HepG2 (cell line): ENCODE data around the gene LIPC. TPM values are rescaled to one million over a fixed set of nuclear protein-coding genes. Genes with fewer than 3 reads are reported as not detected.

Source experiments
- ARNT2 ChIP-seq: sonication (generic); formaldehyde crosslinking; IDR thresholded peaks from 2 replicates; pipeline ENCODE4 v1.8.0; 2022; ENCODE audit warnings: mild to moderate bottlenecking, low read depth, missing genetic modification reagents, moderate library complexity
- BORCS8-MEF2B ChIP-seq: sonication (generic); formaldehyde crosslinking; IDR thresholded peaks from 2 replicates; pipeline ENCODE4 v1.8.0; 2022; ENCODE audit warnings: mild to moderate bottlenecking, missing genetic modification reagents
- DBP ChIP-seq: sonication (generic); formaldehyde crosslinking; IDR thresholded peaks from 2 replicates; pipeline ENCODE4 v1.4.0; 2020; ENCODE audit warnings: missing genetic modification reagents; ENCODE audit errors: not compliant biosample characterization
- ETV6 ChIP-seq: sonication (generic); formaldehyde crosslinking; conservative IDR thresholded peaks from 2 replicates; pipeline ENCODE4 v1.4.0; 2020; ENCODE audit warnings: missing genetic modification reagents
- FOXP4 ChIP-seq: sonication (generic); formaldehyde crosslinking; IDR thresholded peaks from 2 replicates; pipeline ENCODE4 v1.4.0; 2020; ENCODE audit warnings: missing genetic modification reagents
- MTF2 ChIP-seq: sonication (generic); formaldehyde crosslinking; IDR thresholded peaks from 2 replicates; pipeline ENCODE4 v1.5.0; 2020; ENCODE audit warnings: missing genetic modification reagents, borderline replicate concordance
- NAIF1 ChIP-seq: sonication (generic); formaldehyde crosslinking; IDR thresholded peaks from 2 replicates; pipeline ENCODE4 v1.5.0; 2020; ENCODE audit warnings: mild to moderate bottlenecking, missing genetic modification reagents, borderline replicate concordance
- NONO ChIP-seq, 2 experiments: fragments of 450-650 bp in 1 of 2; sonication (generic) in 1 of 2; formaldehyde crosslinking in 1 of 2; IDR thresholded peaks in 1 of 2; conservative IDR thresholded peaks in 1 of 2; 2 replicates each; pipeline versions ENCODE4 v1.6.1 to v1.8.0; 2017 to 2022; ENCODE audit warnings: mild to moderate bottlenecking in 1 of 2, missing genetic modification reagents in 1 of 2, moderate library complexity in 1 of 2
- SMAD3 ChIP-seq: sonication (generic); formaldehyde crosslinking; IDR thresholded peaks from 2 replicates; pipeline ENCODE4 v1.4.0; 2020; ENCODE audit warnings: missing genetic modification reagents
- SP2 ChIP-seq: sonication (generic); formaldehyde crosslinking; IDR thresholded peaks from 2 replicates; pipeline ENCODE4 v1.5.1; 2020; ENCODE audit warnings: mild to moderate bottlenecking, missing genetic modification reagents
- SRSF4 ChIP-seq: fragments of 200-400 bp; formaldehyde crosslinking; IDR thresholded peaks from one replicate; pipeline ENCODE4 v1.6.1; 2018; ENCODE audit warnings: mild to moderate bottlenecking, low read depth, low read length, moderate library complexity; ENCODE audit not compliant: poor library complexity, severe bottlenecking
- SYNCRIP ChIP-seq: fragments of 200-400 bp; formaldehyde crosslinking; IDR thresholded peaks from 2 replicates; pipeline ENCODE4 v1.6.1; 2018; ENCODE audit warnings: mild to moderate bottlenecking, low read depth, low read length; ENCODE audit not compliant: insufficient read depth
- TERF1 ChIP-seq: sonication (generic); formaldehyde crosslinking; IDR thresholded peaks from 2 replicates; pipeline ENCODE4 v1.8.0; 2022; ENCODE audit warnings: mild to moderate bottlenecking, missing genetic modification reagents, moderate library complexity
- YY1 ChIP-seq: IDR thresholded peaks from 2 replicates; pipeline ENCODE4 v1.6.1; 2011; ENCODE audit warnings: low read length, low read depth, moderate library complexity, mild to moderate bottlenecking; ENCODE audit not compliant: insufficient read depth, insufficient replicate concordance
- ZFAT ChIP-seq: sonication (generic); formaldehyde crosslinking; conservative IDR thresholded peaks from 2 replicates; pipeline ENCODE4 v1.8.1; 2023; ENCODE audit warnings: missing genetic modification reagents, inconsistent platforms
- ZNF296 ChIP-seq: sonication (generic); formaldehyde crosslinking; conservative IDR thresholded peaks from 2 replicates; pipeline ENCODE4 v1.5.0; 2020; ENCODE audit warnings: mild to moderate bottlenecking, missing genetic modification reagents
- ZNF34 ChIP-seq: sonication (generic); formaldehyde crosslinking; IDR thresholded peaks from 2 replicates; pipeline ENCODE4 v1.4.0; 2020; ENCODE audit warnings: mild to moderate bottlenecking, missing genetic modification reagents, borderline replicate concordance
- ZNF432 ChIP-seq: sonication (generic); formaldehyde crosslinking; IDR thresholded peaks from 2 replicates; pipeline ENCODE4 v1.5.0; 2020; ENCODE audit warnings: missing genetic modification reagents, mild to moderate bottlenecking, borderline replicate concordance
- ZNF678 ChIP-seq: sonication (generic); formaldehyde crosslinking; IDR thresholded peaks from 2 replicates; pipeline ENCODE4 v1.4.0; 2020; ENCODE audit warnings: mild to moderate bottlenecking, missing genetic modification reagents
- ZNF841 ChIP-seq: sonication (generic); formaldehyde crosslinking; IDR thresholded peaks from 2 replicates; pipeline ENCODE4 v1.8.1; 2023; ENCODE audit warnings: missing genetic modification reagents, borderline replicate concordance
- polyA plus RNA-seq, 8 experiments: library from polyadenylated mRNA; depleted of rRNA in 3 of 8; stranded (reverse) in 7 of 8; unstranded in 1 of 8; fragments of >200 nt; fragmentation: Illumina TruSeq in 4 of 8; extraction: Trizol in 4 of 8; gene quantifications; 2 replicates each; pipeline versions ENCODE4 v1.2.1 to v1.2.3, GENCODE V29; 2011 to 2016; ENCODE audit warnings: low read depth in 4 of 8, missing spikeins in 1 of 8, mixed read lengths in 1 of 8; ENCODE audit not compliant: insufficient read depth in 1 of 8
- total RNA-seq, 5 experiments: library from RNA; depleted of rRNA; stranded (reverse); fragments of >200 nt; fragmentation: Illumina TruSeq; extraction: Trizol; gene quantifications; 2 replicates each; pipeline ENCODE4 v1.2.3, GENCODE V29; 2016; ENCODE audit warnings: low read depth in 1 of 5
- TF ChIP-seq, protein P1 (sequence below): sonication (generic); formaldehyde crosslinking; IDR thresholded peaks from 2 replicates; pipeline ENCODE4 v1.8.0; 2022; ENCODE audit warnings: mild to moderate bottlenecking, missing genetic modification reagents, moderate library complexity
- TF ChIP-seq, protein P2 (sequence below): sonication (generic); formaldehyde crosslinking; IDR thresholded peaks from 2 replicates; pipeline ENCODE4 v1.8.0; 2022; ENCODE audit warnings: mild to moderate bottlenecking, missing genetic modification reagents

Gene LIPC
- total and polyA plus RNA-seq, 2 of the 13 experiments (the other 11 are each of a cell fraction or from before 2014, with no cell fraction given): 26.0 to 38.0 TPM

- TF ChIP-seq ZNF34 (CRISPR knock-in tag): no peak
- TF ChIP-seq ETV6 (CRISPR knock-in tag): no peak
- peak; percentile 43 for TF ChIP-seq YY1
- 0 out of 2 replicates have a peak, but pooled peaks have one; percentile 33 for TF ChIP-seq ARNT2 (CRISPR knock-in tag)
- no peak for TF ChIP-seq ZFAT
- TF ChIP-seq, protein P1, sequence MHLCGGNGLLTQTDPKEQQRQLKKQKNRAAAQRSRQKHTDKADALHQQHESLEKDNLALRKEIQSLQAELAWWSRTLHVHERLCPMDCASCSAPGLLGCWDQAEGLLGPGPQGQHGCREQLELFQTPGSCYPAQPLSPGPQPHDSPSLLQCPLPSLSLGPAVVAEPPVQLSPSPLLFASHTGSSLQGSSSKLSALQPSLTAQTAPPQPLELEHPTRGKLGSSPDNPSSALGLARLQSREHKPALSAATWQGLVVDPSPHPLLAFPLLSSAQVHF: no peak
- no peak for TF ChIP-seq DBP (CRISPR knock-in tag)
- TF ChIP-seq NAIF1: no peak
- no peak for TF ChIP-seq ZNF432 (CRISPR knock-in tag)
- no peak for TF ChIP-seq ZNF678 (CRISPR knock-in tag)
- no peak for TF ChIP-seq SRSF4
- no peak for TF ChIP-seq ZNF841 (CRISPR knock-in tag)
- TF ChIP-seq BORCS8-MEF2B (CRISPR knock-in tag): no peak
- TF ChIP-seq TERF1 (CRISPR knock-in tag): no peak
- TF ChIP-seq SMAD3 (CRISPR knock-in tag): peak; percentile 44; the same call in 1 of the 2 replicates
- TF ChIP-seq ZNF296: no peak
- no peak for TF ChIP-seq SP2 (CRISPR knock-in tag)
- TF ChIP-seq FOXP4 (CRISPR knock-in tag): no peak
- TF ChIP-seq NONO (IDR thresholded peaks at IDR 0.05): no peak
- TF ChIP-seq NONO (CRISPR knock-in tag; conservative IDR thresholded peaks at IDR 0.05): no peak
- TF ChIP-seq SYNCRIP: no peak
- TF ChIP-seq MTF2 (CRISPR knock-in tag): no peak
- TF ChIP-seq, protein P2, sequence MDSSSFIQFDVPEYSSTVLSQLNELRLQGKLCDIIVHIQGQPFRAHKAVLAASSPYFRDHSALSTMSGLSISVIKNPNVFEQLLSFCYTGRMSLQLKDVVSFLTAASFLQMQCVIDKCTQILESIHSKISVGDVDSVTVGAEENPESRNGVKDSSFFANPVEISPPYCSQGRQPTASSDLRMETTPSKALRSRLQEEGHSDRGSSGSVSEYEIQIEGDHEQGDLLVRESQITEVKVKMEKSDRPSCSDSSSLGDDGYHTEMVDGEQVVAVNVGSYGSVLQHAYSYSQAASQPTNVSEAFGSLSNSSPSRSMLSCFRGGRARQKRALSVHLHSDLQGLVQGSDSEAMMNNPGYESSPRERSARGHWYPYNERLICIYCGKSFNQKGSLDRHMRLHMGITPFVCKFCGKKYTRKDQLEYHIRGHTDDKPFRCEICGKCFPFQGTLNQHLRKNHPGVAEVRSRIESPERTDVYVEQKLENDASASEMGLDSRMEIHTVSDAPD (CRISPR knock-in tag): no peak; the same call in 1 of the 2 replicates
Measured at GRCh38 chr15:58475573-58476524, 44.1 kb downstream of the LIPC start (continued).
